Adrenal gland (tissue), 5 donors: ENCODE measurements around the gene C19orf38.

ENCODE experiments used
- POLR2A ChIP-seq, 2 donors: fragments of 450-650 bp; IDR thresholded peaks; one replicate each; pipeline ENCODE4 v1.6.1; 2017; ENCODE audit warnings: antibody characterized with exemption in 2 of 2, mild to moderate bottlenecking in 2 of 2, moderate library complexity in 1 of 2
- TF ChIP-seq, protein P1 (sequence below), 6 experiments: fragments of 450-650 bp in 4 of 6; fragments of 200-600 bp in 2 of 6; sonication (generic) in 1 of 6; IDR thresholded peaks; 1 replicate in 5 of 6; 2 replicates in 1 of 6; pipeline versions ENCODE4 v1.5.1 to v1.8.0; 2016 to 2021; ENCODE audit warnings: antibody characterized with exemption in 6 of 6, mild to moderate bottlenecking in 2 of 6, moderate library complexity in 1 of 6
- donor health status: DM: no; HTN: no; CAD: no.

DNA sequence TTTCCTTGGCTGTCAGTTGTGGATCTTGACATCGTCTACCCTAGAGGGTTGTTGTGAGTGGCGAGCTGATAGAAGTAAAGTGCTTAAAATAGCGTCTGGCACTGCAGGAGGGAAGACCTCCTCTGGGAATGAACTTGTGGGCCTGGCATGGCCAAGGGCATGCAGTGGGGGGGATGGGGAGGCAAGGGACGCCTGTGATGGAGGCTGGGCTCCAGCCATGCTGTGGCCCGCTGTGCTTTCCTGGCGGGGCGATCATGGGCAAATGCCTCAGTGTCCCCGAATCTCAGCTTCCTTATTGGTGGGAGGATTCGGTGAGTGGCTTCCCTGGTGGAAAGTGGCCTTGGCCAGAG, 33.9 kb downstream of the C19orf38 start:
- TF ChIP-seq, protein P1, sequence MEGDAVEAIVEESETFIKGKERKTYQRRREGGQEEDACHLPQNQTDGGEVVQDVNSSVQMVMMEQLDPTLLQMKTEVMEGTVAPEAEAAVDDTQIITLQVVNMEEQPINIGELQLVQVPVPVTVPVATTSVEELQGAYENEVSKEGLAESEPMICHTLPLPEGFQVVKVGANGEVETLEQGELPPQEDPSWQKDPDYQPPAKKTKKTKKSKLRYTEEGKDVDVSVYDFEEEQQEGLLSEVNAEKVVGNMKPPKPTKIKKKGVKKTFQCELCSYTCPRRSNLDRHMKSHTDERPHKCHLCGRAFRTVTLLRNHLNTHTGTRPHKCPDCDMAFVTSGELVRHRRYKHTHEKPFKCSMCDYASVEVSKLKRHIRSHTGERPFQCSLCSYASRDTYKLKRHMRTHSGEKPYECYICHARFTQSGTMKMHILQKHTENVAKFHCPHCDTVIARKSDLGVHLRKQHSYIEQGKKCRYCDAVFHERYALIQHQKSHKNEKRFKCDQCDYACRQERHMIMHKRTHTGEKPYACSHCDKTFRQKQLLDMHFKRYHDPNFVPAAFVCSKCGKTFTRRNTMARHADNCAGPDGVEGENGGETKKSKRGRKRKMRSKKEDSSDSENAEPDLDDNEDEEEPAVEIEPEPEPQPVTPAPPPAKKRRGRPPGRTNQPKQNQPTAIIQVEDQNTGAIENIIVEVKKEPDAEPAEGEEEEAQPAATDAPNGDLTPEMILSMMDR (IDR thresholded peaks at IDR 0.05) = no peak
- no peak for TF ChIP-seq POLR2A (IDR thresholded peaks at IDR 0.05)
